Activated CD8-positive, alpha-beta T cell treated with anti-CD3 and anti-CD28 coated beads for 36 hours (primary cell): ENCODE measurements around the gene TMEM202. TPM values are rescaled to one million over a fixed set of nuclear protein-coding genes. Genes with fewer than 3 reads are reported as not detected.
"Not testable (repeated sequence)": the region's sequence is repeated elsewhere in the genome, so short reads cannot be mapped to it uniquely, and the experiment has no call there.

Experiments used
- ATAC-seq: fragments of 200-7000 bp; cut with Tn5 transposase; one replicate; pipeline ENCODE4 v1.10.0; 2021; ENCODE audit warnings: mild to moderate bottlenecking, moderate library complexity
- CTCF ChIA-PET: fragments of 350-600 bp; sonication (Branson Sonifier 250); formaldehyde crosslinking; loops from one replicate; lab custom pipeline; 2021; ENCODE audit warnings: antibody characterized with exemption; lab: Charles Lee
- POLR2A ChIA-PET: fragments of 350-600 bp; sonication (Branson Sonifier 250); formaldehyde crosslinking; loops from one replicate; lab custom pipeline; 2021; ENCODE audit warnings: antibody characterized with exemption; lab: Charles Lee
- DNase-seq: peaks from one replicate; pipeline ENCODE4 v3.0.0-alpha.2; 2020
- H3K27ac Mint-ChIP-seq: one replicate; pipeline ENCODE4 v1.8.0; 2021; ENCODE audit warnings: mild to moderate bottlenecking, mixed read lengths
- H3K27me3 Mint-ChIP-seq: one replicate; pipeline ENCODE4 v1.8.0; 2021; ENCODE audit warnings: mixed read lengths
- H3K36me3 Mint-ChIP-seq: one replicate; pipeline ENCODE4 v1.8.0; 2021; ENCODE audit warnings: low read depth, mixed read lengths
- H3K4me1 Mint-ChIP-seq: one replicate; pipeline ENCODE4 v1.8.0; 2021; ENCODE audit warnings: low read depth, mixed read lengths
- H3K4me3 Mint-ChIP-seq: one replicate; pipeline ENCODE4 v1.8.0; 2021; ENCODE audit warnings: mild to moderate bottlenecking, moderate library complexity, mixed read lengths
- H3K9me3 Mint-ChIP-seq: one replicate; pipeline ENCODE4 v1.8.0; 2021; ENCODE audit warnings: mixed read lengths
- CTCF ChIP-seq: fragments of 200-600 bp; IDR thresholded peaks from one replicate; pipeline ENCODE4 v1.8.0; 2022; ENCODE audit warnings: antibody characterized with exemption, mild to moderate bottlenecking
- intact Hi-C: fragments of 100-400 bp; cut with micrococcal nuclease; formaldehyde crosslinking; loops from one replicate; pipeline ENCODE4 v1.10.0; 2022
- total RNA-seq, 2 experiments: library from RNA; stranded (reverse); gene quantifications; one replicate each; pipeline ENCODE4 v1.2.3, GENCODE V29; 2021

TMEM202 gene
- total RNA-seq, 2 experiments from 2014 or later, result not detected

- CTCF ChIA-PET, result no interaction called here
Measured at GRCh38 chr15:72411111-72411510, 13.0 kb downstream of the TMEM202 start.

GRCh38 chr15:72411544-72411943, 13.4 kb downstream of the TMEM202 start:
- no peak overlapping the region for H3K27ac Mint-ChIP-seq
- no peak for TF ChIP-seq CTCF
- no peak for ATAC-seq

More at GRCh38 chr15:72411111-72411510, 13.0 kb downstream of the TMEM202 start:
- ATAC-seq (no peak), DNase-seq (no peak)
- no peak overlapping the region for H3K27ac Mint-ChIP-seq
- no peak for TF ChIP-seq CTCF
- no peaks in the 10 kb centered on the region for H3K36me3 Mint-ChIP-seq
- intact Hi-C loops, result no loop called here
- H3K9me3 Mint-ChIP-seq, result peaks cover 1% of the 10 kb centered on the region
- H3K4me3 Mint-ChIP-seq, result no peak overlapping the region
- H3K27me3 Mint-ChIP-seq, result peaks cover 5% of the 10 kb centered on the region
- POLR2A ChIA-PET, result no interaction called here
- no peaks in the 10 kb centered on the region for H3K4me1 Mint-ChIP-seq

GRCh38 chr15:72413337-72413736, 15.2 kb downstream of the TMEM202 start:
- CTCF ChIA-PET, result not testable (repeated sequence)

More at GRCh38 chr15:72411544-72411943, 13.4 kb downstream of the TMEM202 start:
- POLR2A ChIA-PET, result no interaction called here
- no peaks in the 10 kb centered on the region for H3K36me3 Mint-ChIP-seq
- DNase-seq, result no peak
- H3K4me3 Mint-ChIP-seq, result no peak overlapping the region
- CTCF ChIA-PET, result no interaction called here
- H3K4me1 Mint-ChIP-seq, result no peaks in the 10 kb centered on the region
- H3K27me3 Mint-ChIP-seq, result peaks cover 5% of the 10 kb centered on the region
- H3K9me3 Mint-ChIP-seq, result peaks cover 1% of the 10 kb centered on the region
- intact Hi-C loops, result no loop called here

GRCh38 chr15:72415304-72415703, 17.2 kb downstream of the TMEM202 start:
- no peak for DNase-seq
- no peaks in the 10 kb centered on the region for H3K36me3 Mint-ChIP-seq
- peaks cover 1% of the 10 kb centered on the region for H3K27me3 Mint-ChIP-seq
- no peak for TF ChIP-seq CTCF
- H3K27ac Mint-ChIP-seq, result no peak overlapping the region
- intact Hi-C loops, result no loop called here
- POLR2A ChIA-PET, result no interaction called here
- CTCF ChIA-PET, result no interaction called here
- ATAC-seq, result no peak
- H3K4me1 Mint-ChIP-seq, result no peaks in the 10 kb centered on the region
- H3K9me3 Mint-ChIP-seq, result peaks cover 1% of the 10 kb centered on the region
- H3K4me3 Mint-ChIP-seq, result no peak overlapping the region

More at GRCh38 chr15:72413337-72413736, 15.2 kb downstream of the TMEM202 start:
- intact Hi-C loops, DNase-seq, POLR2A ChIA-PET, H3K4me3 Mint-ChIP-seq, H3K4me1 Mint-ChIP-seq, ATAC-seq, H3K36me3 Mint-ChIP-seq, H3K27ac Mint-ChIP-seq, H3K27me3 Mint-ChIP-seq, H3K9me3 Mint-ChIP-seq: not testable (repeated sequence)

GRCh38 chr15:72419768-72420167, 21.7 kb downstream of the TMEM202 start:
- H3K36me3 Mint-ChIP-seq, DNase-seq, POLR2A ChIA-PET, H3K9me3 Mint-ChIP-seq, H3K4me3 Mint-ChIP-seq, intact Hi-C loops, H3K27me3 Mint-ChIP-seq, H3K4me1 Mint-ChIP-seq, CTCF ChIA-PET, ATAC-seq, H3K27ac Mint-ChIP-seq: not testable (repeated sequence)

GRCh38 chr15:72420576-72420975, 22.5 kb downstream of the TMEM202 start:
- DNase-seq, result no peak
- Mint-ChIP-seq H3K4me1 (no peaks in the 10 kb centered on the region), H3K27me3 (no peaks in the 10 kb centered on the region), H3K36me3 (no peaks in the 10 kb centered on the region), H3K9me3 (peaks cover 6% of the 10 kb centered on the region), H3K4me3 (no peak overlapping the region), H3K27ac (no peak overlapping the region)
- CTCF ChIA-PET, result no interaction called here
- intact Hi-C loops, result no loop called here
- no peak for ATAC-seq
- POLR2A ChIA-PET, result no interaction called here
- TF ChIP-seq CTCF, result no peak
